ENCODE results near the gene DHX15.

The DHX15 gene

DNA sequence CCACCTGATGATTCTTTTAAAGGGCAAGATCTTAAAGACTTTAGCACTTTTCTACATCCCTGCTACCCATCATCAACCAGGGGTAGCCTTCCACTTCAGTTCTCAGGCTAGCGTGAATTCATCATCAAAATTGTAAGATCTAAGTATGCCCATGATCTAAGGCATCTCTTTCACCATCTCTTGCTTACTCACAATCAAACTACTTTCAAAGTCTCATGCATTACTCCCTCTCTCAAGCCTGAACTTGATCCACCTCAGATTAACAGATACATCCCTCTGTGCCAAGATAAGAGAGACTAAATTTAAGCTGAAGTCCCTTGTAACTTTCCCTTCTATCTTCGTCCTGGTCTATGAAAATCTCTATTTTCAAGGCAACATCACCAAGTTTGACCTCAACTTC lies 62.8 kb downstream of the DHX15 start:
- TF ChIP-seq, protein P1, sequence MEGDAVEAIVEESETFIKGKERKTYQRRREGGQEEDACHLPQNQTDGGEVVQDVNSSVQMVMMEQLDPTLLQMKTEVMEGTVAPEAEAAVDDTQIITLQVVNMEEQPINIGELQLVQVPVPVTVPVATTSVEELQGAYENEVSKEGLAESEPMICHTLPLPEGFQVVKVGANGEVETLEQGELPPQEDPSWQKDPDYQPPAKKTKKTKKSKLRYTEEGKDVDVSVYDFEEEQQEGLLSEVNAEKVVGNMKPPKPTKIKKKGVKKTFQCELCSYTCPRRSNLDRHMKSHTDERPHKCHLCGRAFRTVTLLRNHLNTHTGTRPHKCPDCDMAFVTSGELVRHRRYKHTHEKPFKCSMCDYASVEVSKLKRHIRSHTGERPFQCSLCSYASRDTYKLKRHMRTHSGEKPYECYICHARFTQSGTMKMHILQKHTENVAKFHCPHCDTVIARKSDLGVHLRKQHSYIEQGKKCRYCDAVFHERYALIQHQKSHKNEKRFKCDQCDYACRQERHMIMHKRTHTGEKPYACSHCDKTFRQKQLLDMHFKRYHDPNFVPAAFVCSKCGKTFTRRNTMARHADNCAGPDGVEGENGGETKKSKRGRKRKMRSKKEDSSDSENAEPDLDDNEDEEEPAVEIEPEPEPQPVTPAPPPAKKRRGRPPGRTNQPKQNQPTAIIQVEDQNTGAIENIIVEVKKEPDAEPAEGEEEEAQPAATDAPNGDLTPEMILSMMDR (IDR thresholded peaks at IDR 0.05; ENCODE audit: insufficient read depth, missing control alignments), result no peak
- DNase-seq (ENCODE audit: insufficient read length, low spot score) (no peak), FAIRE-seq (peak; percentile 41)

DNA sequence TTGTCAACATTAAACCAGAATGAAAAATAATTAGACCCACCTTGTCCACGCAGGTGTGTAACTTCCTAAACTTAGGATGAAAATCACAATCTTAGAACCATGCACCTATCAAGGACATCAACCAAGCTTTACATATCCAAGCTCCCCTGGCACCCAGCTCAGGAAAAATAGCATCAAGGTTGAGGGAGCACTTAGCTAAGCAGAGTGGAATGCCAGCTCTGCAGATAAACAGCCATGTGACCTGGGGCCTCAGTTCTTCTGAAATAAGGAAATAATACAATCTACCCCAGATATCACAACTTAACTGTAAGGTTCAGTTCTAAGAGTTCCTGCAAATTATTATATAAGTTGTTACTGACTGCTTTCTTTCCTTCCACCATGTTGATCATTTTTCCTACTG lies 64.7 kb downstream of the DHX15 start:
- no peak for DNase-seq (ENCODE audit: insufficient read length, low spot score)
- FAIRE-seq, result no peak
- TF ChIP-seq, protein P1 (IDR thresholded peaks at IDR 0.05; ENCODE audit: insufficient read depth, missing control alignments), result no peak

DNA sequence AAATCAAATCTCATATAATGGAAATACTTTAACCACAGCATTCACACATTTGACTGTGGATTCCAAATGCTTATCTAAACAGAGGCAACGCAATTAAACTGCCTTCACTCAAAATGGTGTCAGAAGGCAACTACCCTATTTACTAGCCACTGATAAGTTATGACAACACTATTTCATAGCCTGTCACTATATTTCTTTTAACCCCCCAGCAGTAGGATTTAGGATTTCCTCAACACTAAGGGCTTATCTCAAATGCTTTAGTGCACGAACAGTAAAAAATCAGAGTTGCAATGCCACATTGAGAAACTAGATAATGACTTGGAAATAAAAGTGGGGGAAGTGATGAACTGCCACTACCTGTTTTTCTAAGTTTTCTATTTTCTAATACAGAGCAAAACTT lies 66.7 kb downstream of the DHX15 start:
- TF ChIP-seq, protein P1 (IDR thresholded peaks at IDR 0.05; ENCODE audit: insufficient read depth, missing control alignments), result no peak
- DNase-seq (ENCODE audit: insufficient read length, low spot score), result no peak
- FAIRE-seq, result no peak

DNA sequence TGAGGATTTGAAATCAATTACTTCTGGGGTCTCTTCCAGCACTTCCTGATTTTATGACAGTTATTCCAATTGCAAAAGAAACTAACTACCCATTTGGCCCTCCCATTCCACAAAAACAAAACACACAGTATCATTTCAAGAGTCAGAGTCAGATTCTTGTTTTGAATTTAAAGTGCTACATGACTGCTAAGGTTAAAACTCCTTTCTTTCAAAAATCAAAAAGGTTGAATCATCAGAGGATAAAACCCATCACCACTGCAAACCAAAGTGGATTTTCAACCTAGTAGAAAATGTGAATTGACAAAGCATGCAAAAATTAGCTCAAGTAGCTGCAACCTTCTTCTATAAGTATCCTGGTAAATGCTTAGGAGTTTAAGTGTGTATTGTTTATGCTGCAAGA lies 67.4 kb downstream of the DHX15 start:
- DNase-seq (ENCODE audit: insufficient read length, low spot score), result no peak
- no peak for FAIRE-seq
- TF ChIP-seq, protein P1 (IDR thresholded peaks at IDR 0.05; ENCODE audit: insufficient read depth, missing control alignments), result no peak

DNA sequence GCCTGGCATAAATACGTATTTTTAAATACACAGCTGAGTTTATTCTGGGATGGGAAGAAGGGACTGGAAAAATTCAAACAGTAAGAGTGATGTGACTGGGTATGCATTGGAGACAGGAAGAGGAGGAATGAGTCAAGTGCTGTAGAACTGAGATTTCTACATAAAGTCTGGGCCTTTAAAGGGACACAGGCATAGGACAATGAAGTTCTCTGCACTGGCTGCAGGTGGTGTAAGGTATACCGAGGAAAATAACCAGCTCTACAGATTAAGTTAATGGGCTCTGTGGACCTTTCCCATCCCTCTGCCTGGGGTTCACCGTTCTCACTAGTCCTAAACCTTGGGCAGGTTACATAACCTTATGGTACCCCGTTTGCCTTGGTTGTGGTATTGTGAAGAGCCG lies 68.7 kb downstream of the DHX15 start:
- no peak for DNase-seq (ENCODE audit: insufficient read length, low spot score)
- no peak for FAIRE-seq
- TF ChIP-seq, protein P1 (IDR thresholded peaks at IDR 0.05; ENCODE audit: insufficient read depth, missing control alignments), result no peak

DNA sequence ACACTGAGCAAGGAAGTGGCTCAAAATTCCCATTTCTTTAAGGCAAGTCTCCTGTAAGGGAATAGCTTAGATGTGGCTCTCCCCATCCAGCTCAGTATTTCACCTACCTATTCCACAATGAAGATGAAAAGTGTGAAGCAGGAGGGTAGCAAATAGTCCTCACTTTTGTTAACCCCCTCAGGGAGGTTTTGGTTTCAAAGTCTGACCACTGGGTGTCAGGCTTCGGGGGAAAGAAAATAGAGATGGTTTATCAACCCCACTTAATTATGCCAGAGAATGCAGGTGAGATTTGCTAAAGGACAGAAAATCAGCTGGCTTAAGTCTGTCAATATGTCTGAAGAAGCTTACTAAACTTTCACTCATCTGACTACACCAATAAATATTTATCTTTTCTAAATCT lies 69.5 kb downstream of the DHX15 start:
- DNase-seq (ENCODE audit: insufficient read length, low spot score) (no peak), FAIRE-seq (no peak)
- TF ChIP-seq, protein P1 (IDR thresholded peaks at IDR 0.05; ENCODE audit: insufficient read depth, missing control alignments), result no peak

DNA sequence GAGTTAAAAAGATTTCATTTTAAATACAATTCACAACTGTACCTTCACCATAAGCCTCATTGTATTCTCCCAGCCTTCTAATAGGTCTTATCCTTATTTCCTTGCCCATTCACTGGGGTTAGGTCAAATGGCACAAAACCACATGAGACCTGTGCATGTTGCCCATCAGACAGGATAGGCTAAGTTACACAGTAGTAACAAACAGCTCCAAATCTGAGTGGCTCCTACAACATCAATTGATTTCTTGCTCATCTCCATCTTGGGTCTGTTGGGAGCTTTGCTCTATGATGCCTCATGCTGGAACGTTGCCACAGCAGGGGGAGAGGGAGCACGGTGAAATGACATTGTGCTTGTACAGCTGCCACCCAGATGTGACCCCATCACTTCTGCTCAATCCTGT lies 70.6 kb downstream of the DHX15 start:
- FAIRE-seq (no peak), DNase-seq (ENCODE audit: insufficient read length, low spot score) (no peak)
- TF ChIP-seq, protein P1 (IDR thresholded peaks at IDR 0.05; ENCODE audit: insufficient read depth, missing control alignments), result no peak
